GM18909 (cell line): Measurements from ENCODE around the gene SYN1.
A peak's percentile ranks its signal among the peaks of the same experiment; 100 is the strongest.

Source experiments
- ATAC-seq: cut with Tn5 transposase; IDR thresholded peaks from one replicate; pipeline ENCODE4 v1.9.1; 2021; ENCODE audit warnings: mild to moderate bottlenecking; ENCODE audit not compliant: unreplicated experiment, poor library complexity

SYN1 gene

DNA sequence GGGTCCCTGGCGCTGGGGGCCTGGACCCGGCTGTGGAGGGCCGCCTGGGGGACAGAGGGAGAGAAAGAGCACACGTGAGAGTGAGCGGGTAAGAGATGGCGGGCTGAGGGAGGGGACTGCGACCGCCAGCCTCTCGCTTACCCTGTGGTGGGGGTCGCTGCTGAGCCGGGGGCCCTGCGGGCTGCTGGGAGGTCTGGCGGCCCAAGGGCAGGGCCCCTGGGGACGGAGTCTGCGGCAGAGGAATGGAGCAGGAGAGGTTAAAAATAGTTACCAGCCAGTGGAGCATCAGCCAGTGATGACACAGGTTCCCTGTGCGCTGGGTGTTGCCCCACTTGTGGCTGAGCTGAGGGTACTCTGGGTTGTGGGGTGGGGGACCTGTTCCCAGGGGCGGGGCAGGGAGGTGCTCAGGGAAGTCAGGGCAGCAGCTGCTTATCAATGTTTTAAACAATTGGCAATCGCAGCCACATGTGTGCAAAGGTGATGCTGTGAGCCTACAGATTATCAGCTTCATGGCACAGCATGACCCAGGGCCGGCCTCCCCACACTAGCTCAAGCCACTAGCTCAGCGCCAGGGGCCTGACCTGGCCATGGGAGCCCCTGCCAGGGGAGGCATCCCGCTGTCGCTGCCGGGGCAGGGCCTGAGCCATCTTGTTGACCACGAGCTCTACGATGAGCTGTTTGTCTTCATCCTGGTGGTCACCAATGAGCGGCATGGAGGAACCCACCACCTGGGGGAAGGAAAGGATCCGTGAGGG lies 44.9 kb downstream of the SYN1 start:
- ATAC-seq = no peak

DNA sequence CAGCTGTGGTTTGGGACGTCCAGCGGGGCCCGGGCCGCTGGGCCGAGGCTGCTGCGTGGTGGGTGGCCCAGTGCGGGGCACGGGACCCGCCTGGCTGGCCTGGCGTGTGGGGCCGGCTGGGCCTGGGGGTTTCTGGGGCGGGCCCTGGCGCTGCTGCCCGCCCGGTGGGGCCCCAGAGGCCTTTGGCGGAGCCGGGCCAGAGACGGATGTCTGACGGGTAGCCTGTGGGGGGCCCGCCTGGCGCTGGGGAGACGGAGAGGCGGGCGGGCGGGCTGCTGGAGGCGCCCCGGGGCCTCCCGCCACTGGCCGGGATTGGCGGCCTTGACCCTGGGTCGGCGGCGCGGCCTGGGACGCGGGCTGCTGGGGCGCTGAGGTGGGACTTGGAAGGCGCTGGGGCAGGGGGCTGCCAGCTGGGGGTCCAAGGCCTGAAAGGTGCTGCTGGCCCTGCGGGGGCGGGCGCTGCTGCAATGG lies 45.5 kb downstream of the SYN1 start:
- no peak for ATAC-seq

DNA sequence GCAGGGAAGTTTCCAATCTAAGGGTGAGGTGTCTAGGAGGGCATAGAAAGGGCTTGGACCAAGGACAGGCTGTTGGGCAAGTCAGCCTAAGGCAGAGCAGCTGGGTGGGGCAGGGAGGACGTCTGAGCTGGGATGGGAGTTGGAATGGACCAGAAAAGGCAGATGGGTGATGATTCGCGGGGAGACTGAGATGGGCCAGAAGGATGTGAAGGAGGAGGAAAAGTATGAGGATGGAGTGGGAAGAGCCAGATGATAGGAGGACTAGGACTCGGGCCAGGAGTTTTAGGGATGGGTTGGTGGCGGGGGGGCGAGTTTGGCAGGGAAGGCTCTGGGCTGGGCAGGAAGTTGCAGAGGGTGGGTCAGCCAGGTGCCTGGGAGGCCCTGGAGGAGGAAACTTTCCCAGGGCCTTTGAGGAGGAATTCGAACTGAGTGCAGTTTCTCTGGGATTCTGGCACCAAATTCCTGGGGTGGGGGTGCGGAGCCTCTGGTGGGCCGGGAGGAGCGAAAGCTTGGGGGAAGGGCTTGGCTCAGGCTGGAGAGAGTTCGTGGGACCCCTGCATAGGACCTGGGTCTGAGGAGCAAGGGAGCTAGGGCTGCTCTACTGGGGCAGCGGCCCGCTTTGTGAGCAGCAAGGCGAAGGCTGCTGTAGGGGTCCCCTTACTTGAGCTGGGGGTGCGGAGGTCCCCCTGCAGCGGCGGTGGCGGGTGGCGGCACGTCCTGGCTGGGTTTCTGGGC lies 46.1 kb downstream of the SYN1 start:
- no peak for ATAC-seq

DNA sequence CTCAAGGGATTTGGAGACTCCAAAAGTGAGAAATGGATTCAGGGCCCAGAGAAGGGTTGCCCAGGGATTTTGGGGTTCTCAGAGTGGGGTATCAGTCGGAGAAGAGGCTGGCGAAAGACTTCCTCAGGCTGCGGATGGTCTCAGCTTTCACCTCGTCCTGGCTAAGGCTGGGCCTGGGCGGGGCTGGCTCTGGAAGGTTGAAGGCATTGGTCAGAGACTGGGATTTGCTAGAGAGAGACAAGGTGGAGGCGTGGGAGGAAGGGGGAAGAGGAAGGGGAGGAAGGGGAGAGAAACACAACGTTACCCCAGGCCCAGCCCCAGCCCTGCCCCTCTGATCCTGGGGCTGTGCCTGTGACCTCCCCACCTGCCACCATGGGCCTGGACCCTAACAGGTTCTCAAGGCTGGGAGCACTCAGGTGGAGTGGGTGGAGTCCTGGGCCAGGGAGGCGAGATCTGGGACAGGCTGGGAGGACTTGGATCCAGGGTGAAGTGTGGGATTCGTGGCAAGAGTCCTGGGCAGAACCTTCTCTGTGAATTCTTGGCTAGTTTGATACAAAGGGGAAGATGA lies 46.8 kb downstream of the SYN1 start:
- no peak for ATAC-seq

DNA sequence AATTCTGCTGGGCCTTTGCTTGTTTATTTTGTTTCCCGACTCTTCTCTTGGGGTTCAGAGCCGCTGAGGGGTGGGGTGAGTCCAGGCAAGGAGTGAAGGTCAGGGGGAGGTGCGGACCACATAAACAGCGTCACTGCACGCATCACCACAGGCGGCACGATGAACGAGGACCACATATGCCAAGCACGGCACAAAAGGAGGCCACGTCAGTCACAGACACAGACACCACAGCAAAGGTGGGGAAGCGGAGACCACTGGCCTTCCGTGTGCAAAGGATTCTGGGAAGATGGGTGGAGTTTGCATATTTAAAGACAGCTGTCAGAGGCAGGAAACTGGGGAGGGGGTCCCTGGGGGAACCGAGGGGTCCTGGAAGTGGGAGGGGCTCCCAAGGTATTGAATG lies 47.8 kb downstream of the SYN1 start:
- no peak for ATAC-seq

DNA sequence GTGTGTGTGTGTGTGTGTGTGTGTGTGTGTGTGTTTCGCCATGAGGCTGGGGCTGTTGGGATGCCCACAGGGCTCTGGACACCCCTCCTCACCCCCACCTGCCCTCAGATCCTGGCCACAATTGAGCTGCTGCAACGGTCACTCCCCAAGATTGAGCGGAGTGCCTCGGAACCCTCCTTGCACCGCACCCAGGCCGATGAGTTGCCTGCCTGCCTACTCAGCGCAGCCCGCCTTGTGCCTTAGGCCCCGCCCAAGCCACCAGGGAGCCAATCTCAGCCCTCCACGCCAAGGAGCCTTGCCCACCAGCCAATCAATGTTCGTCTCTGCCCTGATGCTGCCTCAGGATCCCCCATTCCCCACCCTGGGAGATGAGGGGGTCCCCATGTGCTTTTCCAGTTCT lies 48.4 kb downstream of the SYN1 start:
- ATAC-seq = no peak

DNA sequence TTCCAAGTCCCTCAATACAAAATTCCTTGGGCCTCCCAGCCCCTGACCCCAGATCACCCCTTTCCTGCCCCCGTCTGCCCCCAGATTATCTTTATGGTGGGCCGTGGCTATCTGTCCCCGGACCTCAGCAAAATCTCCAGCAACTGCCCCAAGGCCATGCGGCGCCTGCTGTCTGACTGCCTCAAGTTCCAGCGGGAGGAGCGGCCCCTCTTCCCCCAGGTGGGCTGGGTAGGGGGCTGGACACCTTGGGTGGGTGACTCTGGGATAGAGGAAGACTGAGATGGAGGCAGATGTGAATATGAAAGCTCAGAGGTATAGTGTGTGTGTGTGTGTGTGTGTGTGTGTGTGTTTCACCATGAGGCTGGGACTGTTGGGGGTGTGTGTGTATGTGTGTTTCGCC lies 48.9 kb downstream of the SYN1 start:
- no peak for ATAC-seq

DNA sequence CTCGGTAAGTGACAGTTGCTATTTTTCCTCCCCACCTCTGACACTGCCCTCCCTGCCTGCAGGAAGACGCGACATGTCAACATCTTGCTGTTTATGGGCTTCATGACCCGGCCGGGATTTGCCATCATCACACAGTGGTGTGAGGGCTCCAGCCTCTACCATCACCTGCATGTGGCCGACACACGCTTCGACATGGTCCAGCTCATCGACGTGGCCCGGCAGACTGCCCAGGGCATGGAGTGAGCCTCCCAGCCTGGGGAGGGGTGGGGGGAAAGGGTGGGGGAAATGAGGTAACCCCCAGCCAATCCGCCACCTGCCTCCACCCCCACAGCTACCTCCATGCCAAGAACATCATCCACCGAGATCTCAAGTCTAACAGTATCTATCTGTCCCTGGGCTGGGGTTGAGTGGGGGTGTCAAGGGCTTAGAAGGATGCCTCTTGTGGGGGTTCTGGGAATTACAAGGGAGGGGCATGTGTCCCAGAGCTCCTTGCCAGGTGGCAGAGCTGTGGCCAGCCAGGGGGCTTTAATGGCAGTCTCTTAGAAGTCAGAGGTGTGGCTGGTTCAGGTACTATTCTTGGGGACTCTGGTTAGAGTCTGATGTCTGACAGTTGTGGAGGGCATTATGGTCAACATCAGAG lies 50.9 kb downstream of the SYN1 start:
- no peak for ATAC-seq

DNA sequence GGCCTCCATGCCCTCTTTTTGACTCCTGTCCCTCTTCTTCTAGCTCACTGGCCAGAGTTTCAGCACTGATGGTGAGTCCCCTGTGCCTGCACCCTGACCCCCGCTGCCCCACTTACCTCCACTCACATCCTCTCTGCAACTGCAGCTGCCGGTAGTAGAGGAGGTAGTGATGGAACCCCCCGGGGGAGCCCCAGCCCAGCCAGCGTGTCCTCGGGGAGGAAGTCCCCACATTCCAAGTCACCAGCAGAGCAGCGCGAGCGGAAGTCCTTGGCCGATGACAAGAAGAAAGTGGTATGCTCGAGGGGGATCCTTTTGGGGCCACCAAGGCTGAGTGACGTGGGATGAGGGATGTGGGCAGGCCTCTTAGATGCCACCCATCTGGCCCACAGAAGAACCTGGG lies 52.8 kb downstream of the SYN1 start:
- ATAC-seq = no peak

DNA sequence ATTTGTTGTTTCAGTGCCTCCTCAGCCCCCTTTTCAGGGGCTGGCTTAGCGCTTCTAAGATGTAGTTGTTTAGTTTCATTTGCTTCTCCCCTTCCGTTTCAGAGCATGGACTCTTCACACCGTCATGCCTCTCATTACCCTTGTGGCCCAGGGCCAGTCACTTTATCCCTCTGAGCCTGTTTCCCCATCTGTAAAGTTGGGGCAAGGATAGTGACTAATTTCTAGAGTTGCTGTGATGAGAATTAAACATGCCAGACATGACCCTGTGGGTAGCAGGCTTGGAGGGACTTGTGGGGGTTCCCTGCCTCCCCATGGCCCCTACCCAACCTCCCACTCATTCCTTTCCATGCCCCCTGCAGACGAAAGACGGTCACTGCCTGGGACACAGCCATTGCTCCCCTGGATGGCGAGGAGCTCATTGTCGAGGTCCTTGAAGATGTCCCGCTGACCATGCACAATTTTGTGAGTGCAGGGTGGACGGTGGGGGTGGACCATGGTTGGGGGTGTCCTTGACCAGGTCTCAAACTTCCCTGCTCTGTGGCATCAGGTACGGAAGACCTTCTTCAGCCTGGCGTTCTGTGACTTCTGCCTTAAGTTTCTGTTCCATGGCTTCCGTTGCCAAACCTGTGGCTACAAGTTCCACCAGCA lies 55.1 kb downstream of the SYN1 start:
- no peak for ATAC-seq

DNA sequence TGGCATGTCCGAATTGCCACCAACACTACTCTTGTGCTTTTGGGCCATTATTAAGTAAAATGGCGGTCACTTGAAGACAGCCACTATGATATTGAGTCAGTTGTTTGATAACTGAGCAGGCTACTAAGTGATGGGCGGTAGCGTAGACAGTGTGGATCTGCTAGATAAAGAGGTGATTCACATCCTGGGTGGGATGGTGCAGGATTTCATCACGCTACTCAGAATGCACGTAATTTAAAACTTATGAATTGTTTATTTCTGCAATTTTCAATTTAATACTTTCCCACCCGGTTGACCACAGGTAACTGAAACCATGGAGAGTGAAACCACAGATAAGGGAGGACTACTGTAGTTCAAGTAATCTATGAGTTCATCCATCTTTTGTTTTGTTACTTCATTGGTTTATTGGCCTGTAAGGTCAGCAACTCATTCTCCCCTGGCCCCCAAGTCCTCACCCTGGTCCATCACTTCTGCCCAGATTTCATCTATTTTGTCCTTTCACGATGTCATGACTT lies 55.8 kb downstream of the SYN1 start:
- no peak for ATAC-seq

DNA sequence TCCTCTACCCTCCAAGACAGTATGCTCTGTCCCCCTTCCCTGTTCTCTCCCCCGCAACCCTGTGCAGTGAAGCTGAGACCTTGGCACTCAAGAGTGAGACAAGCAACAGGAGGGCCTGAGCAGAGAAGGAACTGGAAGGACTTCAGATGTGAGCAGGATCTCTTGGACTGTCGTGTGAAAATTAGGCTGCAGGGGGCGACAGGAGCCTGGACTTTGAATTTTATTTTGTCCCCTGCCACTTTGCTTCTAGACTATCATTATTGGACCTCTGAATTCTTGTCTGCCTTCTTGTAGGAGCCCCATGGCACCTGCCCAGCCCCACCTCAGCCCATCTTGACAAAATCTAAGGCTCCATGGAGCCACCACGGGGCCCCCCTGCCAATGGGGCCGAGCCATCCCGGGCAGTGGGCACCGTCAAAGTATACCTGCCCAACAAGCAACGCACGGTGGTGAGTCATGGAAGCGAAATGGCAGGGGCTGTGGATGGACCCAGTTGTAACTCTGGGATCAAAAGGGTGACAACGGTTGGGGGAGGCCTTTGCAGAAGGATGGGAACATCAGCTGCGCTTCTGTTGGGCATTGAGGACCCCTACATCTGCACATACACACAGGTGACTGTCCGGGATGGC lies 56.9 kb downstream of the SYN1 start:
- no peak for ATAC-seq

DNA sequence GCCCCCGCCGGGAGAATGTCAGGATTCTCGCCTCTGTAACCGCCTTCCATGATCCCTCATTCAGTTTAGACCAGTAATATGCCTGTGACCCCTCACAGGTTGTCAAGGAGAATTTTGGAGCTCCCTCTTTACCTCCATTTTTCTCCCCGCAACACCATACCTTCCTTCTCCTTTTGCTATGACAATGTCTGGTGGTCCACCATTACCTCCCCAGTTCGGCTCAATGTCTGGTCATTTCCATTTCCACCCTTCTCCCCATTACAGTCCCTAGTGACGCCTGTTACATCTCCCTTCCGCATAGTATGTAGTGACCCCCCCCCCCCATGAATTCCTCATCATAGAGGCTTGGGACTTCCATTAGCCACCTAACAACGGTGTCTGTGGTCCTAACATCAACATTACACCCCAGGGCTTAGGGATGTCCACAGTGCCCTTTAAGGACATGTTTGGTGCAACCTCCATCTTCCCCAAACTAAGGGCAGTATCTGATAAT lies 58.0 kb downstream of the SYN1 start:
- no peak for ATAC-seq

DNA sequence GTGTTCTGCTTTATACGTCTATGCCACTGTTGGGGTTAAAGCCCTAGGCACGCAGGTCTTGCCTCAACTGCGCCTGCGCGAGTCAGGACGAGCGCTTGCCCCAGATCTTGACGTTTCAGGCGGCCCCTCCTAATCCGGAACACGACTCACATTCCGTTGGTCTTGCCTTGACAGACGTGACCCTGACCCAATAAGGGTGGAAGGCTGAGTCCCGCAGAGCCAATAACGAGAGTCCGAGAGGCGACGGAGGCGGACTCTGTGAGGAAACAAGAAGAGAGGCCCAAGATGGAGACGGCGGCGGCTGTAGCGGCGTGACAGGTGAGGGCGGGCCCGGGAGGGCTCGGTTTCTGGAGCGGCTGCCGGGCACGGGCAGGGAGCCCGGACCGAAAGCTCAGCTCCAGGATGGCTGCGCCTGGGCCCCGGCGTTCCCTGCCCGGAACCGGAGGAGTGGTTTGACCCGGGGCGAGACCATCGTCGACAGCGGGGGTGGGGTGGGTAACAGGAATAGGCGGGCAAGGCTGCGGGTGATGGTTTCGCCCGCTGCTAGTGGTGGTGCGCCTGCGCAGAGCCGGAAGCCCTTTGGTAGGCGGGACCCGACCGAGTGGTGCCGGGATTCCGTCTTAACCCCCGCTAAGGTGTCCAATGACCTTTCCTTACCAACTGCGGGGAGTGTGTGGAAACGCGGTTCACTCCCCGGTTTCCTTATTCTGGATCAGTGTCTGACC lies 58.6 kb downstream of the SYN1 start, which contains the start of gene ARAF:
Gene ARAF (plus strand): TSS at position 272 of the 725 bp plus-strand sequence. CDS start 1,763 bp downstream, outside the sequence.
- ATAC-seq = peak; percentile 88

DNA sequence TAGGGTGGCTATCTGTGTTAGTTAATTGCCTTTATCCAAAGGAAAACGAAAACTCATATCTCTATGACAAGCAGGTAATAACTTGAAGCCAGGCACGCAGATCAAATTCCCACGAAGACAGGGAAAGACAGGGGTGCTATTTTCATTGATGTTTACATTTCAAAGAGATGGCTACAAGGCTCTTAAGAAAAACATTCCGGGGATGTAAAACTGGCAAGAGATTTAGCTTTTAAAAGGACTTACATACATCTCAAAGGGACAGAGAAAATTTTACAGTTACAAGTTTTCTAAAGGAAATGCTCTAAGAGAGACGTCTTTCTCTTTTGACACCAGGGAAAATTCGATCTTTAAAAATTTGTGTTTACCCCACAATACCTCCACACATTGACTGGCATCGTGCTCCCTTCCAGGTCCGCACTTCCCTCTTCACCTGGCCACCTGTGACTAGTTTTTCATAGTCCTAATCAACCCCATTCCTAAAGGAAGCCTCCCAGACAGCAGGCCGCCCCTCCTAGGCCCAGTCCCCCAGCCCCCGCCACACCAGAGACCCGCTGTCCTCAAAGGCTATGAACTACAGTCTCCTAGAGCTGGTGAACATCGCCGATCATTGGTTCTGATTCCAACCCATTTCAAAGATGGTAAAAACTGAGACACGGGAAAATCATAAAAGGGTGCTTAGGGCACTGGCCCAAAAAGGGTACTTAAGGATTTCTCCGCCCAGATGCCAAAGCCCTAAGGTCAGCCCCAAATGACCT lies 59.3 kb downstream of the SYN1 start:
- no peak for ATAC-seq

DNA sequence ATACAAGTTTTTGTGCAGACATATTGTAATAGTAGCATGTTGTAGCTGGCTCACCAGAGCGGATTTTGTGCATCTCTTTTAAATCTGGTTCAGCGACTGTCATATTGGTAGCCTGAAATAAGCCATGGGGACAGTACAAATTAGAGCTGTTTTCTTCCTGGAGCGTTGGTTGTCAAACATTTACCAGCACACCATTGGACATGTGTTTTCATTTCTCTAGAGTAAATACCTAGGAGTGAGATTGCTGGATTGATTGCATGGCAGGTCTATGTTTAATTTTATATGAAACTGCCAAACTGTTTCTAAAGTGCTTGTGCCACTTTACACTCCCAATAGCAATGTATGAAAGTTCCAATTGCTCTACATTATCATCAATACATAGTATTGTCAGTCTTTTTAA lies 61.2 kb downstream of the SYN1 start:
- ATAC-seq = no peak

DNA sequence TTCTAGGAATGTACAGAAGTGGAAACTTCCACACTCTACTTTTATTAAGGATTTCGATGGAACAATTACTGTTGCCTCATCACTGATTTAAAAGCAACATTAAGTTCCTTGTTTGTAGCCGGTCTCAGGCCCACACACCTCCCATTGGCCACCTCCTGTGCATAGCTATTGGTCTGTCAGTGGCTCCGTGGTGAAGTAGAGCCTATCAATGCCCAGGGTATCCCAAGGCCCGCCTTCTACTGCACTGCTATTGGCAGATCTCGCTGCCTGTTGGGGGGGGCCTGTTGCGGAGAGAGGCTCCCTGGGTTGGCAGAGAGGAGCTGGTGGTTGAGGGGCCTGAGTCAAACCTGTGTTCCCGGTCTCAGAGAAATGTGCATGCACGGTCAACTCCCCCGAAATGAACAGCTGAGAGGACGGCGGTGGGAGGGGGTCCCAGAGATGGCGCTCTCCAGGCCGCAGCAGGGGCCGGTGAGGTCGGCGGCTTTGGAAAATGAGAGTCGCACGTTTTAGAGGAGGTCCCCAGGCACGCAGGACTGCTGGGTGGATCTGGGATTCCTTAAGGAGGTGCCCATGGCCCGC lies 63.5 kb downstream of the SYN1 start:
- peak; percentile 94 for ATAC-seq

DNA sequence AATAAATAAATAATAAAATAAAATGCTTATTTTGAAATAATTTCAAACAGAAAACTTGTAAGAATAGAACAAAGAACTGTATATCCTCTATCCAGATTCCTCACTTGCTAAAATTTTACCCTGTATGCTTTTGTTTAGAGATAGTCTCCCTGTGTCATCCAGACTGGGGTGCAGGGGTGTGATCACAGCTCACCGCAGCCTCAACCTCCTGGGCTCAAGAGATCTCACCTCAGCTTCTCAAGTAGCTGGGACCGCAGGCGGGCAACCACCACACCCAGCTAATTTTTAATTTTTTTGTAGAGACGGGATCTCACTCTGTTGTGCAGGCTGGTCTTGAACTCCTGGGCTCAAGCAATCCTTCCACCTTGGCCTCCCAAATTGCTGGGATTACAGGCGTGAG lies 76.2 kb downstream of the SYN1 start:
- ATAC-seq = no peak
